ENCODE data around the gene NCOA7.
"Not testable (repeated sequence)": the region's sequence is repeated elsewhere in the genome, so short reads cannot be mapped to it uniquely, and the experiment has no call there.

The NCOA7 gene

DNA sequence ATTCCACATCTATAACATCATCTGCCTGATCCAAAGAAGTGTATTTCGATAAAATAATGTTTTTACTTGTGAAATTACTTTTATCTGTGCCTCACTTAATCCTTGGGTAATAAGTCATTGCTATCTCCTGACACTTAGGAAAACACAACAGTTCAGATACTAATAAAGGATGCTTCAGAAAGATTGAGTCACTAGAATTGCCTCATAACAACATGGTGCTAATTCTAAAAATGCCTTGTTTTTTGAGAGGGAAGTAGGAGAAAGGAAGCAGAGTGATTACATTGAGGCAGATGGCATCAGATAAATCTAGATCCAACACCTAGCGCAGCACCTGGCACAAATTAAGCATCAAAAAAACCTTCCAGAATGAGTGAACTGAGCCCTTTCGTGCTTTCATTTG, 69.0 kb downstream of the NCOA7 start:
- in situ Hi-C loops (cut with MboI; ENCODE audit: low sequenced_read_pairs): no loop called here

DNA sequence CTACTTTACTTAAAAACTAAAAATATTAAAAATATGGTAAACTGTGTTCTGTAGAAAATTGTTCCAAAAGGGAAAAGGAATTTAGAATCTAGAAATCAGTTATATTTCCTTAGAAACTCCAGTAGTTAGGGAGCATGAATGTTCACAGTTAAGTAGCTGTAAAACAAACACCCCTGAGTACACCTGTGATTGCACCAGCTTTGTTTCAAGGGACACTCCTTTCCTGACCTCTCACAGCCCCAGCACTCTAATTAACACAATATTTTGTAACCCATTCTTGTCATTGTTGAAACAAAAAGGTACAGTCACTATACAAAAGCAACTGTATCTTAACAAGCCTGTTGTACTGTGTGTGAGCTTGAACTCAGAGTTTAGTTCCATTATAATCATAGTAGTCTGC, 72.3 kb downstream of the NCOA7 start:
- in situ Hi-C loops (cut with MboI; ENCODE audit: low sequenced_read_pairs): no loop called here

DNA sequence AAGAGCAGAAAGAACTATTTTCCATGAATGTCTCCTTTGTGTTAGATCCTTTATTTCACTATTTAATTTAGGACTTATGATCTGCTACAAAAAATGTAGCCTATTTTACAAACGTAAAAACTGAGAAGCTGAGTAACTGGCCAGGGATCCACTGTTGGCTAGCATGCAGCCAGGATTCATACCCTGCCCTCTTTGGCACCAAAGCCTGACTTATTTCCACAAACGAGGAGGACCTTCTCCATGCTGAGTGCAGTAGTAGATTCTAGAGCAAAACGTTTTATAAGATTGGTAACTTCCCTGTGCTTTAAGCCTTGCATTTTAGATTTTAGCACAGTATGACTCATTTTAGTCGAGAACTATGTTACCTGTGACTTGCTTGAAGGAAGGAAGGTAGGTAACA, 74.3 kb downstream of the NCOA7 start:
- in situ Hi-C loops (cut with MboI; ENCODE audit: low sequenced_read_pairs): no loop called here

DNA sequence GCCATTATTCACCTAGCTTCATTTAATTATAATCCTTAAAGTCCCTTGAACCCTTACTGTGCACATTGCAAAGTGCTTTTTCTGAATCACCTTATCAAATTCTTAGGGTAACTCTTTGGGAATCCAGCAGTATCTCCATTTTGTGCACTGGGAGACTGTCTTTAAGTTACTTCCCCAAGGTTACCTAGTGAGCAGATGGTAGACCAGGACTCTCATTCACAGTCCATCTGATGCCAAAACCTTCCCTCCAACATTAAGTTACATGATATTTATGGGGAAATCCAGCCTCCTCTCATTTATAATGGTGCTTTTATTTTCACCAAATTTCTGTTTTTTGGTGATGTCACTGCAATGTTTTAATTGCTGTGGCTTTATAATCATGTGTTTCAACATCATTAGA, 75.7 kb downstream of the NCOA7 start:
- in situ Hi-C loops (cut with MboI; ENCODE audit: low sequenced_read_pairs): no loop called here

DNA sequence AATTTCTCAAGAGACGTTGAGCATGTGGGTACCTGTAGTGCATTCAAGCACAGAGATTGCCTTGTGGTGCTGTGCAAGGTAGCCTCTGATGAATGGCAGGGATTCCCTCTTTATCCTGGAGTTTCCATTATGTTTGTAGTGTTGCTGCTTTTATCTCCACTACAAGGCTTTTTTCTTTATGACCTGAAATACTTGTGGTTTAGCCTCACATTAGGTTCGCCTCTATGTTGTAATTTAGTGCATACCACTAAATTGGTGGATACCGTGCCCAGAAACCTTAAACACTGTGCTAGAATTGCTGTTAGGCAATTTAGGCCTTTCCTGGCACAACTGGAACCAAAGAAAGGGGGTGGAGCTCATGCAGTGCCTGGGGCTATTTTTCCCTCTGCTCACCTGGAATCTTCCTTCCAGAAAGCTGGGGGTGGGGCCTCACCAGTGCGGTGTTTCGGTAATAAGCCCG, 76.8 kb downstream of the NCOA7 start:
- in situ Hi-C loops (cut with MboI; ENCODE audit: low sequenced_read_pairs): no loop called here

DNA sequence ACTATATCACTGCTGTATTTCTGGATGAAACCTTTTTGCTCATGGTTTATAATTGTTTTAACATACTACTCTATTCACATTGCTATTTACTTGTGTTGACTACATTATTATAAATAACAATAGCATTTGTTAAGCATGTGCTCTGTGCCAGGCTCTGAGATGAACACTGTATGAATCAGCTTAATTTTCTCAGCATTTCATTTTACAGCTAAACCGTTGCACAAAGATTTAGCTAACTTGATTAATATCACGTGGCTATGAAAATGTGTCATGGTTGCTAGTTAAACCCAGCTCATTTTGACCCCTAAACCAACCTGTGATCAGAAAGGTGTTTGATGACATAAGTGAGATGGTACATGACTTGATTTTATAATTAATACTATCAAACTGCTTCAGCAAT, 77.5 kb downstream of the NCOA7 start:
- in situ Hi-C loops (cut with MboI; ENCODE audit: low sequenced_read_pairs): no loop called here

DNA sequence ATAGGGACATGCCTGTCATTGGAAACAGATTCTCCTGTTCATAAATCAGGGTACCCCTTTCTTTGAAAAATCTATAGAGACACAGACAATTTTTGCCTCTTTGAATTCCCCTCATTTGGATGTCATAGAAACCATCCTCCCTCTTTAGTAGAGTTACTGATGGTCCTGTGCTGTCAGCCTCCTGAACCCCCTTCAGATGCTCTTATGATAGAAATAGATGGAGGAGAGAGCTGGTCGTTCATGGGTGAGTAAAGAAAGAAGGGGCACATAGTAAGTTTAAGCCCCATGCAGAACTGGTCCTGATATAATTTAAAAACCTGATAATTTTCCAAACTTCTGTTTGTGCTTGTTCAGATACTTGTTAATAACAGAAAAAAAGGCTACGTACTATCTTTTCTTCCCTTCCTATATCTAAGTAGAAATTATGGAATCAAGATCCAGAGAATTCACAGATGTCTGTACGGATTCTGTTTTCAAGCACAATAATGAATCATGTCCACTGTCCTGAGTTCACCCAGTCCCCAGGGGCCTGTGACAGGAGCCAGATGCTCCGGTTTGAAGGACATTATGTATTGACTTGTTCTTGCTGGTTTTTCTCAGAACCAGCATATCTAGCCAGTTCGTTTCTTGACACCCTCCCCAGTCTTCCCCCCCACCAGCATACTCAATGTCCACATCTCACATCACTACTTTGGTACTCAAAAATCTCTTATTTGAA, 78.1 kb downstream of the NCOA7 start:
- in situ Hi-C loops (cut with MboI; ENCODE audit: low sequenced_read_pairs): no loop called here

DNA sequence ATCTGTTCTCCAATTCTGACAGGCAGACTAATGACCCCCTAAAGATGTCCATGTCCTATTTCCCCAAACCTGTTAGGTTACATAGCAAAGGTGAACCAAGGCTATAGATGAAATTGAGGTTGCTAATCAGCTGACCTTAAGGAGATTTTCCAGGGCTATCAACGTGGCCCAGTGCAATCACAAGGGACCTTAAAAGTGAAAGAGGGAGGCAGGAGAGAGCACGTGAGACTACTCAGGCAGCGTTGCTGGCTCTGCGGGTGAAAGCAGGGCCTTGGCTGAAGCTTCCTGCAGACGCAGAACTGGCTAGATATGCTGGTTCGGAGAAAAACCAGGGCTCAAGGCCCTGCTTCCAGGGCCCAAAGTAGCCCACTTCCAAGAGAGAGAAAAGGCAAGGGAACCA, 78.7 kb downstream of the NCOA7 start:
- in situ Hi-C loops (cut with MboI; ENCODE audit: low sequenced_read_pairs): no loop called here

DNA sequence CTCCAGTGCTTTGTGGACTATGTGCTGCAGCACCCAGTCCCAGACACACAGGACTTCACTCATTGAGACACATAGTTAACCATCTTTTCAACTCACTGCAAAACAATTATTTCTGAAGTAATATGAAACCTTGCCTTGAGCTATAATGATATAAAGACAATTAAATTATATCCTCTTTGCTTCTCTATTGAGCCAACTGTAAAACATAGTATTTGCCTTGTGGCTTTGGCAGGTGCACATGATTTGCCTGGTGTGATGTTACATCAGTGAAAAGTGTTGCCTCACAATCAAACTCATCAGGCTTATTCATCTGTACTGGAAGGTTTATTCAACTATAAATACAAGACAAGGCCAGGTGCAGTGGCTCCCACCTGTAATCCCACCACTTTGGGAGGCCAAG, 80.6 kb downstream of the NCOA7 start:
- in situ Hi-C loops (cut with MboI; ENCODE audit: low sequenced_read_pairs): no loop called here

DNA sequence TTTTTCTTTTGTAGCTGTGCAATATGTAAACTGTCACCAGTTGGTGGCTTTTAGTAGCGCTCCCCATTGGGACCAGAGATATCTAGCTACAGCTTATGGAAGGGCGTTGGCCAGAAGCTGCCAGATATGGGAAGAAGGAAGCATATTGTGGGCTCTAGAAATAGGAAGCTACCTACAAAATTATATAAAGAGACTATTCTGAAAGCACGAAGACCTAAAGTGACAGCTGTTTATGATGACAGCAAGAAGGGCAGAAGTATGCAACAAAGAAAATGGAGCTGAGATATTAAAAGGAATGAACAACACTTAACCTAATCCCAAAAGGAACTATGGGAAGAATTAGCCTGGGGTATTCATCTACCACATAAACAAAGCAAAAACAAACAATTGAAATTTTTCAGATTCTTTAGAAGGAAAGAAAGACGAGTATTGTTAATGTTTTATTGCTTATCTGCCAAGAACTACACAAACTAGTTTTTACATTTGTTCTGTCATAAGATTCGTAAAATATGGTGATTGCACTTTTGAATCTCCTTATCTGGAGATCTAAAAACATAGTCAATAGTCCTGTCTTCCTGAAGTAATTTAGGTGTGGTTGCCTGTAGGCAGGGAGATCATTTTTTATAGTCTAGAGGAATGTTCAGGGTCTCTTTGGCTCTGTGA, 81.6 kb downstream of the NCOA7 start:
- in situ Hi-C loops (cut with MboI; ENCODE audit: low sequenced_read_pairs): no loop called here

DNA sequence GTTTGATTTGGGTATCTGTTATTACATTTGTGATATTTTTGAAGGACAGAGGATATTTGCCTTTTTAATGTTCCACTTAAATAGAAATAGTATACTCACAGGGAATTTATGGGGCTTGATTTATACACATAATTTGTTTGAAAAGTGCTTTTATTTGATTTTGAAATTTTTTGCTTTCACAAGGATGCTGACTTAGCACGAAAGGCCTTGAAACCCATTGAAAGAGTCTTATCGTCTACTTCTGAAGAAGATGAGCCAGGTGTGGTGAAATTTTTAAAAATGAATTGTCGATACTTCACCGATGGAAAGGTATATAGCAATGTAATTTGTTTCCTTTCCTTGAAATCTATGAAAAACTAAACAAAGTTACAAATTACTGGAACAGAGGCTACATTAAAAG, 91.5 kb downstream of the NCOA7 start:
- in situ Hi-C loops (cut with MboI; ENCODE audit: low sequenced_read_pairs): no loop called here

DNA sequence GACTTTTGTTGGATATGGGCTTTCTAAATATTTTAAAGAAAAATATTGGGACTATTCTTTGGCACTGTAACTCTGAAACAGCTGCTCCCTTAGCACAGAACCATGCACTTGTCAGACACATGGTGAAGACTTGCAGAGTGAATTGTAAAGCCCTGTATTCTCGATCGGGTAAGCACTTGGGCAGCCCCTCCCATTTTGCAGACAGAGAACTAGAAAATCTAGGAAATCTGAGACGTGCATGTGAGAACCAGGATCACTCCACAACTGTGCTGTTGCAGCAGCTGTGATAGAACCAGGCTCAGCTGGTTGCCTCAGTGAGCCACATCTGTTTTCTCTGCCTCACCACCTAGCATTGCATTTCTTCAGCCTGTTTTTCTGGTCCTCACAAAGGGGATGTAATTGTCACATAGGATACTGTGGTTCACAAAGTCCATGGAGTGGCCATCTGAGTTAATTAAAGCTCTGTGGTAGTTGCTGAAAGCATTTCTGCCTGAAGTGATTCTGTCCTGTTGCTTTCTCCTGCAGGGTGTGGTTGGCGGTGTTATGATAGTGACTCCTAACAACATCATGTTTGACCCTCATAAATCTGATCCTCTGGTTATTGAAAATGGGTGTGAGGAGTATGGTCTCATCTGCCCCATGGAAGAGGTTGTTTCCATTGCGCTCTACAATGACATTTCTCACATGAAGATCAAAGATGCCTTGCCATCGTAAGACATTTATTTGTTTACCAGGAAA, 94.0 kb downstream of the NCOA7 start:
- in situ Hi-C loops (cut with MboI; ENCODE audit: low sequenced_read_pairs): no loop called here

DNA sequence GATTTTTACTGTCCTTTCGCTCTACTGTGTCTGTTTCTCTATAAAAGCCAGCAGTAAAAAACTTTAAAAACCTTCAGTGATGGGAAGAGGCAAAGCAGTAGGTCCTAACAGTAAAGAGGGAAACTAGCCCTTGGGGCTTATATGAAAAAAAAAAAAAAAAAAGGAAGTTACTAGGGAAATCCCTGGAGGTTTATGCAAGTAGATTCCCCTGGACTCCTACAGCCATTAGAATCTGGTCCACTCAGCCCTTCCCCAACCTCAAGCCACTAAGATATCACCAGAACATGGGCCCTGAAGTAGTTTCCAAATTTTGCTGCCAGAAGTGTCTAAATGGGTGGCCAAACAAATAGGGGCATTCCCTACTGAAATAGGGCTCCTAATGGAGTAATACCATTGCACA, 95.3 kb downstream of the NCOA7 start:
- in situ Hi-C loops (cut with MboI; ENCODE audit: low sequenced_read_pairs): no loop called here

DNA sequence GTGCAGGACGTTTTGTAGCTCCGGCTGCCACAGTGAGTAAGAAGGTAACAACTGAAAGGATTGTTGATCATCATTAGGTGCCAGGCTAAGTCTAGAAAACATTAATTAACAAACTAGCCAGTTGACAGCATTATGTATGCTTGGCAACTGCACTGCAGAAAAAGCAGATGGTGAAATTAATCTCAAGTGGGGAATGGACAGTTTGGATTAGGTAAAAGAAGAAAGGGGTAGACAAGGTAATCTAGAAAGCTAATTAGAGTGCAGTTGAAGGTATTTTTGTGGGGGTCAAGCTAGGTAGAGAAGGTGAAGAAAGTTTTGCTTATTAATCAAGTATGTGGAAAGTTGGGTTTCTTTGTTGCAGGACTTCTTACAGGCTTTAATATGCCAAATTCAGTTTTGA, 96.2 kb downstream of the NCOA7 start:
- in situ Hi-C loops (cut with MboI; ENCODE audit: low sequenced_read_pairs): no loop called here

DNA sequence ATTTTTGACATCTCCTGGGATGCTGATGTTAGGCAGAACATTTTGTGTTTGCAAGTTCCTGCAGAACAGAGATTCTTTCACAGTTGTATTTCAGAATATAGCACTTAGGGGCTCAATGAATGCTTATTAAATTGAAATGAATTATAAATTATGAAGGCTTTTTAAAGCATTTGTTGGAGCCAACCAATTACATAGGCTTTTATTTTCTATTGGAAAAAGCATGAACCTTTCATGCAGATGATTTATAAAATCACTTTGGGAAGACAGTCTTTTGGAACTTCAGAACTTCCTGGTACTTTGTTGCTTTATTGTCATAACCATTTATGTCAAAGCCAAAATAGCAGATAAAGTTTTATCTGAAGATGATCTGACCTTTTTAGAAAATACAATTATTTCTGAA, 96.6 kb downstream of the NCOA7 start:
- in situ Hi-C loops (cut with MboI; ENCODE audit: low sequenced_read_pairs): no loop called here

DNA sequence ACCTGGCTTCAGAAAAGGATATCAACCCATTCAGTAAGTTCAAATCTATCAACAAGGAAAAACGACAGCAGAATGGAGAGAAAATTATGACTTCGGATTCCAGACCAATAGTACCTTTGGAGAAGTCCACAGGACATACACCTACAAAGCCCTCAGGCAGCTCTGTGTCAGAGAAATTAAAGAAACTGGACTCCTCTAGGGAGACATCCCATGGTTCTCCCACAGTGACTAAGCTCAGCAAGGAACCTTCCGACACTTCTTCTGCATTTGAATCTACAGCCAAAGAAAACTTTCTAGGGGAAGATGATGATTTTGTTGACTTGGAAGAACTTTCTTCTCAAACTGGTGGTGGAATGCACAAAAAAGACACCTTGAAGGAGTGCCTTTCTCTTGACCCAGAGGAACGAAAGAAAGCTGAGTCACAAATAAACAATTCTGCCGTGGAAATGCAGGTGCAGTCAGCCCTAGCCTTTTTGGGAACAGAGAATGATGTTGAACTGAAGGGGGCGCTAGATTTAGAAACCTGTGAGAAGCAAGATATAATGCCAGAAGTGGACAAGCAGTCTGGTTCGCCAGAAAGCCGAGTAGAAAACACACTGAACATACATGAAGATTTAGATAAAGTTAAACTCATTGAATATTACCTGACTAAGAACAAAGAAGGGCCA, 98.4 kb downstream of the NCOA7 start:
- in situ Hi-C loops (cut with MboI; ENCODE audit: low sequenced_read_pairs): no loop called here

DNA sequence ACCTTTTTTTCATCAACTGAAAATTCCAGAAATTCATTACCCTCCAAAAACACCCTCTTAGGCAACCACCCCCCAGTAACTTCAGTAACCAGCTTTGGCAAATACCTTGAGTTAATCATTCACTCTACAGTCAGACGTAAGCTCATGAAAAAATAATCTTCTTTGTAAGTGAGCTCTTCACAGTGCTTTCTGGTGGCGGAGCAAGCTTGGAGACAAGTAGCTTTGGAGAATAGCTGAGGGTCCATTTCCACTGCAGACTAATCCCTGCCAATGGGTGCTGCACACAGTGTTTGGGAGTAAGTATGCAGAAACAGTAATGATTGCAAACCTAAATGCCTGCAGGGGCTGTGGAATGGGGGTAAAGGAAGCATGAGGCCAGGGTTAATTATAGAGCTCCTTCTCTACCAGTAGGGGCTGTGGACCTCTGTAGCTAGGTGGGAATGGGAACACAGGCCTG, 109.0 kb downstream of the NCOA7 start:
- in situ Hi-C loops (cut with MboI; ENCODE audit: low sequenced_read_pairs): no loop called here

DNA sequence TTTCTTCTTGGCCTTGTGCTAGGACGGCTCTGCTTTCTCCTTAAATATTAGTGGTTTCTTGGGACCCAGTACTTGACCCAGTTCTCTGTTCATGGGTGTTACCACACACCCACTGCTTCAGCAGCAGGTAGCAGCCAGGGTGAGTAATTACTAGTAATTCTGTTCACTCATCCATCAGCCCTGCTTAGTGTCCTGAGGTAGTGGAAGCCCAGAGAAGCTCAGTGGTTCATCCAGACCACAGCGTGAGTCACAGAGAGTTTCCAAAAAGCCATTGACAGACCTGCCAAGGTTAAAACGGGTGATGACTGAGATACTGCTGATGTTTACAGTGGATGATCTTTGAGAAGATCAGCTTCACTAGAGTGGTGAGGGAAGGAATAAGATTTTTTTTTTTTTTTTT, 114.1 kb downstream of the NCOA7 start:
- in situ Hi-C loops (cut with MboI; ENCODE audit: low sequenced_read_pairs): no loop called here

DNA sequence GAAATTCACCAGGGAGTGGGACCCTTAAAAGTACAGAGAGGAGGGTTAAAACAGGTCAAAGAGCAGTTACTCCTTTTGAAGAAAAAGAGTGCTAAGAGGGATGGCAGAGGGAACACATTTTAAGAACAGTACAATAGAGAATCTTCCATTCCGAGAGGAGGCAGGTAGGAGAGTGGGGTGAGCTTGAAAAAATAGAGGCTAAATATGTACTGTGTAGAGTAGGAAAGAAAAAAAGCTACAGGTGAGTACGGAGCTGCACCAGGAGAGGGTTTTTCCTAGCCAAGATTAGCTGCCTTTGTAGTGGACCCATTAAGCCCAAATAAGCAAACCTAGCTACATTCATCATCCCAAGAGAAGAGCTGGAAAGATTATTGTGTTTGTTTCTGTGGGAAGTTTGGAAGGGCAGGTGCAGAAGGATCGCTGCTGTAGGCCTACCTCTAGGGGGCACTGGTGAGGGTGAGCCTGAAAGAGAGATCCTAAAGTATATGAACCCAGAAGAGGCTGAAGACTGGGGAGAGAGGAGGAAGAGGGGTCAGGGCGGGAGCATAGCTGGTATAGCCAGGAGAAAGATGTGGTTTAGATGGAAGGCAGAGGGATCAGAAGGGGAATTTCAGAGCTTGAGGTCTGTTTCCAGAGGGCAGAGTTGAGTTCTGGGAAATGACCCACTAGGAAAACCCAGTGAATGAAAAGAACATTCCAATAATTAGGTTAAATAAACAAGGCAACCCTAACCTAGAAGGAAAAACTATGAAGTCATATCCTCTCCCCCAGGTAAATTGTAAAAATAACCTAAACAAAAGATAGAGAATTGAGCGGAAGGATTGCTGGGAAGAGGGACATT, 115.6 kb downstream of the NCOA7 start:
- in situ Hi-C loops (cut with MboI; ENCODE audit: low sequenced_read_pairs): no loop called here

DNA sequence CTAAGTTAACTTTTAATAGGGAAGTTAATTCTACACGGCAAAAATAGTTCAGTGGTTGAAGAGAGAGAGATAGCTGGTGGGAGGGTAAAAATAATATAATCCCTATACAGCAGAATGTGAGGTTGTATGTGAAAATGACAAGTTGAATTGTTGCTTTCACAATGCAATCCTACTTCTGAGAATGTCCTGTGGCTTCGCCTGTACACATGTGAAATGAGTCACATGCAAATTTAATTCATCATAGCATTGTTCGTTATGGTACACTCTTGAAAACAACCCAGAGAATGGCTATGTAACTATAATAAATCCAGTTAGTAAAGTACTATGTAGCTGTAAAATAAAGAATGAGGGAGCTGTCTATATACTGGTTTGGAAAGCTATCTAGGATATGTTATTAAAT, 119.8 kb downstream of the NCOA7 start:
- in situ Hi-C loops (cut with MboI; ENCODE audit: low sequenced_read_pairs): no loop called here

DNA sequence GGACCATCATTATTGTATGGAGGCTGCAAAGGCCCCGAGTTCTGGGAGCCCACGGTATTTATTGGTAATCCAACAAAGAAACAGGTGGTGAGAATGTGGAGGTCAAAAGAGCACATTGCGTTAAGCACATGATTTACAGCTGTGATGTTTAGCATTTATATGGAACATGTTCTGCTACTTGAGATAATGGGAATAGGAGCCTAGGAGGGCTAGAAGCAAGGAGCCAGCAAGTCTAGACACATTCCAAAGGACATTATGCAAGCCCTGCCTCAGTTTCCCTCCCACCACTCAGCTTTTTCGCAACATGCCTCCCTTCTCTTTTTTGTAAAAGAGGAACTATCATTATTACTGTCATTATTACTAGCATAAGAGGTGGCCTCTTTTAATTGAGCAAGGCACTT, 120.3 kb downstream of the NCOA7 start:
- in situ Hi-C loops (cut with MboI; ENCODE audit: low sequenced_read_pairs): not testable (repeated sequence)
